Measurements from ENCODE around the gene COL28A1.

Gene COL28A1

DNA sequence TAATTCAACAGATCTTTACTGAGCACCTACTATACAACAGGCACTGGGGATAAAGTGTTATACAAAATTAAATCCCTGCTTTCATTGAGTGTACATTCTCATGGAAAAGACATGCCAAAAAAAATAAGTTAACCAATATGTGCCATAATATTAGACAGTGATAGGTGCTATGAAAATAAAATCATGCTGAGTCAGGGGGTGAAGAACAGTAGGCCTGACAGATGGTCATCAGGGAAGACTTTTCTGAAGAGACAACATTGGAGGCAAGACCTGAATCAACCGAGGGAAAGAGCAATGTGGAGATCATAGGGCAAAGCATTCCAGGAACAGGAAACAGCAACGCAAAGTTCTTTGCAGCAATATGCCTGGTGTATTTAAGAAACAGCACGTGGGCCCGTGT lies 217.8 kb downstream of the COL28A1 start:
- Histone ChIP-seq H3K9ac (ENCODE audit: low read length) (no peak overlapping the region), H3K27ac (ENCODE audit: low read depth, low read length, poor library complexity, severe bottlenecking) (no peak overlapping the region), H3K4me3 (ENCODE audit: low read depth, low read length, poor library complexity, severe bottlenecking) (no peak overlapping the region), H3K4me1 (ENCODE audit: insufficient read depth, low read length, severe bottlenecking) (peaks cover 25% of the 10 kb centered on the region), H3K4me2 (ENCODE audit: low read length) (no peak overlapping the region), H3K79me2 (ENCODE audit: insufficient read depth, low read length) (no peaks in the 10 kb centered on the region), H3K36me3 (ENCODE audit: insufficient read depth, low read length) (no peaks in the 10 kb centered on the region), H3F3A (ENCODE audit: insufficient read depth, low read length) (no peaks in the 10 kb centered on the region), H3K27me3 (ENCODE audit: insufficient read depth, low read length) (no peaks in the 10 kb centered on the region), H3K9me3 (ENCODE audit: low read length) (no peaks in the 10 kb centered on the region), H2AFZ (ENCODE audit: low read length) (no peak overlapping the region), H4K20me1 (ENCODE audit: insufficient read depth, low read length) (no peaks in the 10 kb centered on the region), H3K9me2 (ENCODE audit: low read depth, low read length) (no peaks in the 10 kb centered on the region)
- TF ChIP-seq, protein P1, sequence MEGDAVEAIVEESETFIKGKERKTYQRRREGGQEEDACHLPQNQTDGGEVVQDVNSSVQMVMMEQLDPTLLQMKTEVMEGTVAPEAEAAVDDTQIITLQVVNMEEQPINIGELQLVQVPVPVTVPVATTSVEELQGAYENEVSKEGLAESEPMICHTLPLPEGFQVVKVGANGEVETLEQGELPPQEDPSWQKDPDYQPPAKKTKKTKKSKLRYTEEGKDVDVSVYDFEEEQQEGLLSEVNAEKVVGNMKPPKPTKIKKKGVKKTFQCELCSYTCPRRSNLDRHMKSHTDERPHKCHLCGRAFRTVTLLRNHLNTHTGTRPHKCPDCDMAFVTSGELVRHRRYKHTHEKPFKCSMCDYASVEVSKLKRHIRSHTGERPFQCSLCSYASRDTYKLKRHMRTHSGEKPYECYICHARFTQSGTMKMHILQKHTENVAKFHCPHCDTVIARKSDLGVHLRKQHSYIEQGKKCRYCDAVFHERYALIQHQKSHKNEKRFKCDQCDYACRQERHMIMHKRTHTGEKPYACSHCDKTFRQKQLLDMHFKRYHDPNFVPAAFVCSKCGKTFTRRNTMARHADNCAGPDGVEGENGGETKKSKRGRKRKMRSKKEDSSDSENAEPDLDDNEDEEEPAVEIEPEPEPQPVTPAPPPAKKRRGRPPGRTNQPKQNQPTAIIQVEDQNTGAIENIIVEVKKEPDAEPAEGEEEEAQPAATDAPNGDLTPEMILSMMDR (IDR thresholded peaks at IDR 0.05; ENCODE audit: low read length) = no peak
- no peak for TF ChIP-seq EZH2 (IDR thresholded peaks at IDR 0.05; ENCODE audit: borderline replicate concordance, low read length)

DNA sequence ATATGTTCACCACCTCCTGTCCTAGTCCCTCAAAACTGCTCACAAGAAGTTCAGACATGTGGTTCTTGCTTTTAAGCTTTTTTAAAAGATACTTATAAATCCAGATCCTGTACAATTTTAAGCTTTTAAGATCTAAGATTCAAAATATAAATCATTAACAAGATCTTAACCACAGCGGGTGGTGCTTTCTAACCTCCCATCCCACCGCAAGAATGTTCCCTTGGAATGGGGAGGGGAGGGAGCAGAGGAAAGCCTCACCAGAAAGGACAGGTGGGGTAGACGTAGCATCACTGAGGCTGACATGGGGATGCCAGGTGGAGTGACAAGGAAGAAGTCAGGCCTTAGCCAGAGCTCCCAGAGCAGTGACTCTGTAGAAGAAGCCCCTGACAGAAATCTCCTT lies 219.8 kb downstream of the COL28A1 start:
- H3K27me3 ChIP-seq (ENCODE audit: insufficient read depth, low read length) = no peaks in the 10 kb centered on the region
- no peaks in the 10 kb centered on the region for H4K20me1 ChIP-seq (ENCODE audit: insufficient read depth, low read length)
- H3K4me3 ChIP-seq (ENCODE audit: low read depth, low read length, poor library complexity, severe bottlenecking) = no peak overlapping the region
- H3K9me3 ChIP-seq (ENCODE audit: low read length) = no peaks in the 10 kb centered on the region
- H3K36me3 ChIP-seq (ENCODE audit: insufficient read depth, low read length) = no peaks in the 10 kb centered on the region
- no peak for TF ChIP-seq EZH2 (IDR thresholded peaks at IDR 0.05; ENCODE audit: borderline replicate concordance, low read length)
- TF ChIP-seq, protein P1 (IDR thresholded peaks at IDR 0.05; ENCODE audit: low read length) = no peak
- no peak overlapping the region for H2AFZ ChIP-seq (ENCODE audit: low read length)
- H3K4me2 ChIP-seq (ENCODE audit: low read length) = no peak overlapping the region
- H3K27ac ChIP-seq (ENCODE audit: low read depth, low read length, poor library complexity, severe bottlenecking) = no peak overlapping the region
- no peaks in the 10 kb centered on the region for H3K9me2 ChIP-seq (ENCODE audit: low read depth, low read length)
- peaks cover 5% of the 10 kb centered on the region for H3K4me1 ChIP-seq (ENCODE audit: insufficient read depth, low read length, severe bottlenecking)
- H3K79me2 ChIP-seq (ENCODE audit: insufficient read depth, low read length) = no peaks in the 10 kb centered on the region
- no peaks in the 10 kb centered on the region for H3F3A ChIP-seq (ENCODE audit: insufficient read depth, low read length)
- no peak overlapping the region for H3K9ac ChIP-seq (ENCODE audit: low read length)

DNA sequence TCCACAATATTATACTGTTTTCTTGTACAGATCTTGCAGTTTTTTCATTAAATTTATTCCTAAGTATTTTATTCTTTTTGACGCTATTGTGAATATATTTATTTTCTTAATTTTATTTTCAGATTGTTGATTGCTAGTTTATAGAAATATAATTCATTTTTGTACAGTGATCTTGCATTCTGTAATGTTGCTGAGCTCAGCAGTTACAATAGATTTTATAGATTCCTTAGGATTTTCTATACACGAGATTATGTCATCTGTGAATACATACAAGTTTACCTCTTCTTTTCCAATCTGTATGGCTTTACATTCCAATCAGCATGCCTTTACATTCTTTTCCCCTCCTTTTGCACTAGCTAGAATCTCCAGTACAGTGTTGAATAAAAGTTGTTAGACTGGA lies 223.3 kb downstream of the COL28A1 start:
- Histone ChIP-seq H3K4me2 (ENCODE audit: low read length) (no peak overlapping the region), H3F3A (ENCODE audit: insufficient read depth, low read length) (no peaks in the 10 kb centered on the region), H3K4me1 (ENCODE audit: insufficient read depth, low read length, severe bottlenecking) (no peaks in the 10 kb centered on the region), H3K36me3 (ENCODE audit: insufficient read depth, low read length) (no peaks in the 10 kb centered on the region), H3K9me3 (ENCODE audit: low read length) (no peaks in the 10 kb centered on the region), H3K79me2 (ENCODE audit: insufficient read depth, low read length) (no peaks in the 10 kb centered on the region), H4K20me1 (ENCODE audit: insufficient read depth, low read length) (no peaks in the 10 kb centered on the region), H3K9ac (ENCODE audit: low read length) (no peak overlapping the region), H3K4me3 (ENCODE audit: low read depth, low read length, poor library complexity, severe bottlenecking) (no peak overlapping the region), H3K27ac (ENCODE audit: low read depth, low read length, poor library complexity, severe bottlenecking) (no peak overlapping the region), H3K9me2 (ENCODE audit: low read depth, low read length) (no peaks in the 10 kb centered on the region), H2AFZ (ENCODE audit: low read length) (no peak overlapping the region), H3K27me3 (ENCODE audit: insufficient read depth, low read length) (no peaks in the 10 kb centered on the region)
- TF ChIP-seq, protein P1 (IDR thresholded peaks at IDR 0.05; ENCODE audit: low read length) = no peak
- no peak for TF ChIP-seq EZH2 (IDR thresholded peaks at IDR 0.05; ENCODE audit: borderline replicate concordance, low read length)

All from OCI-LY1 (cell line).